Thyroid gland (tissue), 4 donors: Measurements from ENCODE around the gene OSBPL1A. TPM values are rescaled to one million over a fixed set of nuclear protein-coding genes. Genes with fewer than 3 reads are reported as not detected.
"Not testable (repeated sequence)": the region's sequence is repeated elsewhere in the genome, so short reads cannot be mapped to it uniquely, and the experiment has no call there.

Experiments used
- DNase-seq, 2 donors: peaks; one replicate each; pipeline ENCODE4 v3.0.0-alpha.2; 2019
- H3K27ac ChIP-seq, 3 donors: fragments of 200-600 bp; sonication (generic); 1 replicate in 2 of 3; 2 replicates in 1 of 3; pipeline ENCODE4 v1.5.1; 2016 to 2019; ENCODE audit warnings: mild to moderate bottlenecking in 1 of 3, moderate library complexity in 1 of 3
- H3K27me3 ChIP-seq: fragments of 200-600 bp; sonication (generic); one replicate; pipeline ENCODE4 v1.5.1; 2019
- H3K36me3 ChIP-seq, 2 donors: fragments of 200-600 bp; sonication (generic); one replicate each; pipeline ENCODE4 v1.5.1; 2016 to 2019
- H3K4me1 ChIP-seq, 2 donors: fragments of 200-600 bp; sonication (generic); one replicate each; pipeline ENCODE4 v1.5.1; 2017 to 2019
- H3K4me3 ChIP-seq, 3 donors: fragments of 200-600 bp; sonication (generic); replicated peaks in 1 of 3; 1 replicate in 2 of 3; 2 replicates in 1 of 3; pipeline ENCODE4 v1.5.1; 2016; ENCODE audit warnings: mild to moderate bottlenecking in 1 of 3
- H3K9me3 ChIP-seq: fragments of 200-600 bp; sonication (generic); one replicate; pipeline ENCODE4 v1.5.1; 2017
- POLR2A ChIP-seq, 2 donors: fragments of 450-650 bp; IDR thresholded peaks; one replicate each; pipeline ENCODE4 v1.6.1; 2017; ENCODE audit warnings: antibody characterized with exemption in 2 of 2, mild to moderate bottlenecking in 2 of 2, moderate library complexity in 1 of 2
- WGBS, 2 donors: methylation state at CpG; one replicate each; pipeline ENCODE4 v1.1.5; 2017; 5-methylcytosine and 5-hydroxymethylcytosine counted together
- intact Hi-C: fragments of 100-400 bp; cut with DNase I; formaldehyde crosslinking; loops from one replicate; pipeline ENCODE4 v1.15.1; 2023
- total RNA-seq, 4 donors: library from RNA; depleted of rRNA; stranded (reverse); fragments of >200 nt; gene quantifications; one replicate each; pipeline ENCODE4 v1.2.3, GENCODE V29; 2016
- TF ChIP-seq, protein P1 (sequence below), 6 experiments: fragments of 200-600 bp in 3 of 6; fragments of 450-650 bp in 3 of 6; sonication (generic) in 3 of 6; IDR thresholded peaks; one replicate each; pipeline ENCODE4 v1.5.1; 2016 to 2019; ENCODE audit warnings: antibody characterized with exemption in 6 of 6, mild to moderate bottlenecking in 2 of 6, inconsistent platforms in 1 of 6, moderate library complexity in 1 of 6

OSBPL1A gene
- total RNA-seq, 4 donors from 2014 or later: 47.0 to 57.4 (median 48.2) TPM

DNA sequence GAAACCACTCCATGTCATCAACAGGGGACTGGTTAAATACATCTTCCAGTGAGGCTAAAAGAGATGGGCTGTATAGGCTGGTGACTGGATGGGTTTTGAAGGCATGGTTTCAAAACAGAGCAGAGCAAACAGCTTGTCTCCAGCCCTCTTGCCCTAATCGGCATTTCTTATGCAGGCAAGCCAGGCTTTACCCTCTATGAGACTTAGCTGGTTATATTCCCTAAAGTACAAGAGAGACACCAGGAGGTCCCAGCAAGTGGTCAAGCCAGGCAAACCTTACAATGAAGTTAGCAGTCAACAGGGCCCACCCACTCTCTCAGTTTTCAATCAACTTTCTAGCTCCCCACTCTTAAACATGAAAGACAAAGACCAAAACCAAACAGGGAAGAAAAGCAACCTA, 19.0 kb downstream of the OSBPL1A start:
- TF ChIP-seq, protein P1, sequence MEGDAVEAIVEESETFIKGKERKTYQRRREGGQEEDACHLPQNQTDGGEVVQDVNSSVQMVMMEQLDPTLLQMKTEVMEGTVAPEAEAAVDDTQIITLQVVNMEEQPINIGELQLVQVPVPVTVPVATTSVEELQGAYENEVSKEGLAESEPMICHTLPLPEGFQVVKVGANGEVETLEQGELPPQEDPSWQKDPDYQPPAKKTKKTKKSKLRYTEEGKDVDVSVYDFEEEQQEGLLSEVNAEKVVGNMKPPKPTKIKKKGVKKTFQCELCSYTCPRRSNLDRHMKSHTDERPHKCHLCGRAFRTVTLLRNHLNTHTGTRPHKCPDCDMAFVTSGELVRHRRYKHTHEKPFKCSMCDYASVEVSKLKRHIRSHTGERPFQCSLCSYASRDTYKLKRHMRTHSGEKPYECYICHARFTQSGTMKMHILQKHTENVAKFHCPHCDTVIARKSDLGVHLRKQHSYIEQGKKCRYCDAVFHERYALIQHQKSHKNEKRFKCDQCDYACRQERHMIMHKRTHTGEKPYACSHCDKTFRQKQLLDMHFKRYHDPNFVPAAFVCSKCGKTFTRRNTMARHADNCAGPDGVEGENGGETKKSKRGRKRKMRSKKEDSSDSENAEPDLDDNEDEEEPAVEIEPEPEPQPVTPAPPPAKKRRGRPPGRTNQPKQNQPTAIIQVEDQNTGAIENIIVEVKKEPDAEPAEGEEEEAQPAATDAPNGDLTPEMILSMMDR (IDR thresholded peaks at IDR 0.05): no peak
- no peak for TF ChIP-seq POLR2A (IDR thresholded peaks at IDR 0.05)
- Histone ChIP-seq H3K27me3 (no peaks in the 10 kb centered on the region), H3K9me3 (no peaks in the 10 kb centered on the region), H3K4me1 (no peaks in the 10 kb centered on the region), H3K27ac (no peak overlapping the region), H3K4me3 (no peak overlapping the region), H3K36me3 (no peaks in the 10 kb centered on the region)
- WGBS, 2 donors: 71 to 85% methylated on average over 1 of the region's 1 CpG
- intact Hi-C loops: no loop called here
- DNase-seq: no peak

DNA sequence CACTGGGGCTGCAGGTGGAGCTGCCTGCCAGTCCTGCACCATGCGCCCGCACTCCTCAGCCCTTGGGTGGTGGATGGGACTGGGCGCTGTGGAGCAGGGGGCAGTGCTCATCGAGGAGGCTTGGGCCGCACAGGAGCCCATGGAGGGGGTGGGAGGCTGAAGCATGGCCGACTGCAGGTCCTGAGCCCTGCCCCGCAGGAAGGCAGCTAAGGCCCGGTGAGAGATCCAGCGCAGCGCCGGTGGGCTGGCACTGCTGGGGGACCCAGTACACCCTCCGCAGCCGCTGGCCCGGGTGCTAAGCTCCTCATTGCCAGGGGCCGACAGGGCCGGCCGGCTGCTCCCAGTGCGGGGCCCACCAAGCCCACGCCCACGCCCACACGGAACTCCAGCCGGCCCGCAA, 21.1 kb downstream of the OSBPL1A start:
- H3K27me3 ChIP-seq, H3K9me3 ChIP-seq, H3K36me3 ChIP-seq, intact Hi-C loops, H3K27ac ChIP-seq, H3K4me1 ChIP-seq, DNase-seq, H3K4me3 ChIP-seq: not testable (repeated sequence)
- WGBS, 2 donors: 96 to 99% methylated on average over 7 to 21 of the region's 23 CpGs

DNA sequence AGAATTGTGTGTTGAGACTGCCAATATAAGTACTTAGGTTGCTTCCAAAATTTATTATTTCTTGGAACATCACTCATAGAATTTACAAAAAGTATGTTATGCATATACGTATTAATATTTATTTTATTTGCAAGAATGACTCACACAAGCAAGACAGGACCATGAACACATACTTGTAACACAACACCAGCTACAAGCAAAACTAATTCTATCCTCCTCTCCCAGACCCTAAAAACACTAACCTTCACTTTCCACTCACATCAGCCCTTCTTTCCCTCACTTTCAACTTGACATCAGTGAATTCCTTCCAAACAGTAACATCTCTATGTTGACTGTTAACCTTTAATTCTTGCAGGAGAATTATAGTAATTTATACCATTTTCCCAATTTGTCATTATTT, 24.3 kb downstream of the OSBPL1A start:
- H3K4me1 ChIP-seq: no peaks in the 10 kb centered on the region
- TF ChIP-seq, protein P1 (IDR thresholded peaks at IDR 0.05): no peak
- no peak for TF ChIP-seq POLR2A (IDR thresholded peaks at IDR 0.05)
- intact Hi-C loops: no loop called here
- H3K27ac ChIP-seq: no peak overlapping the region
- no peaks in the 10 kb centered on the region for H3K36me3 ChIP-seq
- DNase-seq: no peak
- H3K27me3 ChIP-seq: no peaks in the 10 kb centered on the region
- H3K4me3 ChIP-seq: no peak overlapping the region
- no peaks in the 10 kb centered on the region for H3K9me3 ChIP-seq
- 93 to 97% methylated on average over 1 of the region's 1 CpG for WGBS, 2 donors

DNA sequence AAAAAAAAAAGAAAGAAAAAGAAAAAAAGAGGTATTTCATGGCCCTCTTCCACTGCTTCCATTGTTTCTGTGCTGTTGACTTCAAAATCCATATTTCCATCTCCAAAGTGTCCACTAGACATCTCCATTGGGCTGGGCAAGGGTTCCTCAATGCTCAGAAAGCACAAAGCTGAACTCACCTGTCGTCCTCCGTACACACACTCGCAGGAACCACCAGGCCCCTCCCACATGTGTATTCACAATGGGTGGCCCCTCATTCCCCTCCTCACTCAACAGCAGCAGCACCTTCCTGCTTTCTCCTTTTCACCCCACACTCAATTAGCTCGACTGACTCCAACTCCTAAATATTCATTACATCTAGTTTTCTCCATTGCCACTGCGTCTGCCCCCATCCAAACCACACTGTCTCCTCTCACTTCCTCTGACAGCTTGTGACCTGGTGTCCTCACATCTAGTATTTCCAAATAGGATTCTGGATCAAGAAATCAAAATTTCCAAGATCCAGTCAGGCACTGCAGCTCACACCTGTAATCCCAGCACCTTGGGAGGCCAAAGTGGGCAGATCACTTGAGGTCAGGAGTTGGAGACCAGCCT, 25.2 kb downstream of the OSBPL1A start:
- TF ChIP-seq POLR2A (IDR thresholded peaks at IDR 0.05): no peak
- TF ChIP-seq, protein P1 (IDR thresholded peaks at IDR 0.05): no peak
- Histone ChIP-seq H3K4me3 (no peak overlapping the region), H3K9me3 (no peaks in the 10 kb centered on the region), H3K4me1 (no peaks in the 10 kb centered on the region), H3K36me3 (no peaks in the 10 kb centered on the region), H3K27me3 (no peaks in the 10 kb centered on the region), H3K27ac (no peak overlapping the region)
- WGBS, 2 donors: 88 to 89% methylated on average over 5 of the region's 5 CpGs
- intact Hi-C loops: no loop called here
- DNase-seq: no peak

DNA sequence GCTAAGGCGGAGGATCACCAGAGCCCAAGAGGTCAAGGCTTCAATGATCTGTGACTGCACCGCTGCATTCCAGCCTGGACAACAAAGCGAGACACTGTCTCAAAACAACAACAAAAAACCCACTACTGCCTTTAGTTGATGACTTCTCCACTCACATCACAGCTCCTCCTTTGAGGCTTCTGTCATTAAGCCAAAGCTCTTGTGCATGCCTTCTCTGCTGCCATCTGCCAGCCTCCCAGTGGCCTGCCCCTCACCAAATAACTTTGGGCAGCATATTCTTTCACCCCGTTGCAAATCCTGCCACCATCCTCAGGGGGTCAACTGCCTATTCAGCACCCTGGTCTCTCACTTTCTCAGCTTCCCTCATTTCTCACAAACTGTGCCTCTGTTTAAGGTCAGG, 27.5 kb downstream of the OSBPL1A start:
- Histone ChIP-seq H3K27me3 (no peaks in the 10 kb centered on the region), H3K9me3 (no peaks in the 10 kb centered on the region), H3K4me1 (no peaks in the 10 kb centered on the region), H3K27ac (no peak overlapping the region), H3K36me3 (no peaks in the 10 kb centered on the region), H3K4me3 (no peak overlapping the region)
- DNase-seq: no peak
- TF ChIP-seq, protein P1 (IDR thresholded peaks at IDR 0.05): no peak
- TF ChIP-seq POLR2A (IDR thresholded peaks at IDR 0.05): no peak
- WGBS, 2 donors: 90 to 91% methylated on average over 4 of the region's 4 CpGs
- intact Hi-C loops: no loop called here

DNA sequence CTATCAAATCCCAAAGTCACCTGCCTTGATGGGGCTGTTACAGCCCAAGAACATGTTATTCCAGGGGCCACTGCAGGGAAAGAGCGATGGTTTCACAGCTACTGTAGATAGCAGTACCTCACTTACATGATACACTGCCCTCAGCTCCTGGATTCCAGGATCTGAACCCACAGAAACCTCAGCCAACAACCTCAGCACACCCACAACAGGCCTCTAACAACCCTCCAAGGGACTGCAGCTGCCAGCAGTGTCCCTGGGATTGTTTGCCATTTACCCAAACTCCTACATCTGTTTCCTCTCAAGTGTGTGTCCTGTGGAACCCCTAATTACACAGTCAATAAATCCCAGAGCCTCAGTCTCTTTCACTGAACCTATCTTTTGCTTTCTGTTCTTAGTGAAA, 28.2 kb downstream of the OSBPL1A start:
- no peak for DNase-seq
- Histone ChIP-seq H3K27ac (no peak overlapping the region), H3K4me1 (no peaks in the 10 kb centered on the region), H3K9me3 (no peaks in the 10 kb centered on the region), H3K4me3 (no peak overlapping the region), H3K36me3 (no peaks in the 10 kb centered on the region), H3K27me3 (no peaks in the 10 kb centered on the region)
- TF ChIP-seq POLR2A (IDR thresholded peaks at IDR 0.05): no peak
- TF ChIP-seq, protein P1 (IDR thresholded peaks at IDR 0.05): no peak
- intact Hi-C loops: no loop called here
- WGBS, 2 donors: 83 to 92% methylated on average over 1 of the region's 1 CpG
